ENCODE measurements around the gene SCN7A.

The SCN7A gene

DNA sequence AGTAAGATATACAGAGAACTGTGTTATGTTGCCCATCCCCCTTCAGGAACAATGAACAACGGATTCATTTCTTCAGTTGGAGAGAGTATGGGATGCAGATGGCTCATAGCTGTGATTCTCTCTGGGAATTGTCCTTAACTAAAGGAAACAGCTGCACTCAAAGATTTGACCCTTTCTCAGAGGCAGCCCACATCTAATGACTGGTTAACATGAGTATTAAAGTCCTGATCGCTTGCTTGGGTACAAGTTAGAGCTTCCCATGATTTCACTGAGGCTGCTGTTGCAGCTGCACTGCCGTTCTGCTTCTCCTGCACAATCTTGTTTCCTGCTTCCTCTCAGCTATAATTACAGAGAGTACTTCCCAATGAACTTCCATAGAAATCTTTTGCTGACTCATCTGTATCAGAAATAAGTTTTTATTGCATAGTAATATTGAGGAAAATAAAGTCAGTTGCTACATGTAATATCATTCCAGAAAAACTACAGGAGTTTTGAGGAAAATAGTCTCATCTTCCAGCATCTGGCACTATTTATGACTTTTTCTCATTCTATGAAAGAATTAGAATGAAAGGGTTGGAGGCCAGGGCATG lies 105.5 kb downstream of the SCN7A start:
- no peak for DNase-seq (ENCODE audit: extremely low spot score)
- CTCF ChIA-PET = interaction anchor here (1.4 kb wide), 1 partner anchor 15 kb away, joined by 5 read pairs; no protein-coding TSS in a partner anchor

DNA sequence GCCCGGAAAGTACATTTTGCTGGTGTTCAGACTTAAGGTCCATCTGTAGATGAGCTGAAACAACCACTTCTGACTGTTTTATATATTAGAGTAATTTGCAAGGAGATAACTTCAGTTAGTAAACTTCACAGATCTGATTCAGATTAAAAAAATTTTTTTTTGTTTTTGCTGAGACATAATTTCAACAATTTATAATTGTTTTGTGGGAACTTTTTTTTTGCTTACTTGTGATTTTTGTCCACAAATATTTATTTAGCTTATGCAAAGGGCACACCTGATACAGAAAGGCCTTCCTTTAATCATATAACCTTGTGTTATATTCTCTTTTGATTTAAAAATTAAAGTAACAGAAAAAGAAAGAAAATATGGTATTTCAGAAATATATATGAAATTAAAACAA lies 108.7 kb downstream of the SCN7A start:
- TF ChIP-seq, protein P1, sequence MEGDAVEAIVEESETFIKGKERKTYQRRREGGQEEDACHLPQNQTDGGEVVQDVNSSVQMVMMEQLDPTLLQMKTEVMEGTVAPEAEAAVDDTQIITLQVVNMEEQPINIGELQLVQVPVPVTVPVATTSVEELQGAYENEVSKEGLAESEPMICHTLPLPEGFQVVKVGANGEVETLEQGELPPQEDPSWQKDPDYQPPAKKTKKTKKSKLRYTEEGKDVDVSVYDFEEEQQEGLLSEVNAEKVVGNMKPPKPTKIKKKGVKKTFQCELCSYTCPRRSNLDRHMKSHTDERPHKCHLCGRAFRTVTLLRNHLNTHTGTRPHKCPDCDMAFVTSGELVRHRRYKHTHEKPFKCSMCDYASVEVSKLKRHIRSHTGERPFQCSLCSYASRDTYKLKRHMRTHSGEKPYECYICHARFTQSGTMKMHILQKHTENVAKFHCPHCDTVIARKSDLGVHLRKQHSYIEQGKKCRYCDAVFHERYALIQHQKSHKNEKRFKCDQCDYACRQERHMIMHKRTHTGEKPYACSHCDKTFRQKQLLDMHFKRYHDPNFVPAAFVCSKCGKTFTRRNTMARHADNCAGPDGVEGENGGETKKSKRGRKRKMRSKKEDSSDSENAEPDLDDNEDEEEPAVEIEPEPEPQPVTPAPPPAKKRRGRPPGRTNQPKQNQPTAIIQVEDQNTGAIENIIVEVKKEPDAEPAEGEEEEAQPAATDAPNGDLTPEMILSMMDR (IDR thresholded peaks at IDR 0.05; ENCODE audit: control extremely low read depth, extremely low read depth, low read depth, missing control alignments) = no peak
- DNase-seq (ENCODE audit: extremely low spot score) = no peak
- POLR2A ChIA-PET = no interaction called here
- CTCF ChIA-PET = interaction anchor here (0.7 to 2.3 kb wide), 6 partner anchors 9 to 1734 kb away, joined by 3 to 7 read pairs (median 3); no protein-coding TSS in a partner anchor

More for the DNA sequence above, 105.5 kb downstream of the SCN7A start:
- POLR2A ChIA-PET = no interaction called here
- TF ChIP-seq, protein P1 (IDR thresholded peaks at IDR 0.05; ENCODE audit: control extremely low read depth, extremely low read depth, low read depth, missing control alignments) = no peak

DNA sequence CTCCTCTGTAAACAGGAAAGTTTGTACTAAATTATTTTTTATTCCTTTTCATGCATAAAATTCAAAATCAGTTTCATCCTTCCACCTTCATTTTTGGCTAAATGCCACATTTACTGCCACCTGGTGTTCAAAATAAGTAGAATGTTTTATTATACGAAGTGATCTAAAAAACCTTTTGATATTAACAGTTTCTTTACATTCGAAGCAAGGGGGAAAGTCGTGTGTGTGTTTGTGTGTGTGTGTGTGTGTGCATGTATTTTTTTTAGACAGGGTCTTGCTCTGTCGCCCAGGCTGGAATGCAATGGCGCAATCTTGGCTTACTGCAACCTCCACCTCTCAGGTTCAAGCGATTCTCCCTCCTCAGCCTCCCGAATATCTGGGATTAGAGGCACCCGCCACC lies 109.3 kb downstream of the SCN7A start:
- CTCF ChIA-PET = interaction anchor here (1.0 to 2.3 kb wide), 4 partner anchors 10 to 1734 kb away, joined by 3 to 7 read pairs (median 3); no protein-coding TSS in a partner anchor
- TF ChIP-seq, protein P1 (IDR thresholded peaks at IDR 0.05; ENCODE audit: control extremely low read depth, extremely low read depth, low read depth, missing control alignments) = no peak
- no peak for DNase-seq (ENCODE audit: extremely low spot score)
- POLR2A ChIA-PET = no interaction called here

DNA sequence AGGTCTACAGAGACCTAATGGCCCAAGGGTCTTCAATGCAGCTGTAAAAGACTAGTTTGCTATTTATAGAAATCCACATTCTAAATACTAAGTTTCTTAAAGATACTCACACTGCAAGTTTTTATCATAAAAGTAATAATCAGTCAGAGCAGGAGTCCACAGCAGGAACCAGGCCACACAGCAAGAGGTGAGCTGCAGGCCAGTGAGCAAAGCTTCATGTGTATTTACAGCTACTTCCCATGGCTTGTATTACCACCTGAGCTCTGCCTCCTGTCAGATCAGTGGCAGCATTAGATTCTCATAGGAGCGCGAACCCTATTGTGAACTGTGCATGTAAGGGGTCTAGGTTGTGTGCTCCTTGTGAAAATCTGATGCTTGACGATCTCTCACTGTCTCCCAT lies 111.6 kb downstream of the SCN7A start:
- ChIA-PET CTCF (interaction anchor here (1.4 kb wide), 1 partner anchor 13 kb away, joined by 3 read pairs; no protein-coding TSS in a partner anchor), POLR2A (no interaction called here)
- no peak for DNase-seq (ENCODE audit: extremely low spot score)
- TF ChIP-seq, protein P1 (IDR thresholded peaks at IDR 0.05; ENCODE audit: control extremely low read depth, extremely low read depth, low read depth, missing control alignments) = no peak

DNA sequence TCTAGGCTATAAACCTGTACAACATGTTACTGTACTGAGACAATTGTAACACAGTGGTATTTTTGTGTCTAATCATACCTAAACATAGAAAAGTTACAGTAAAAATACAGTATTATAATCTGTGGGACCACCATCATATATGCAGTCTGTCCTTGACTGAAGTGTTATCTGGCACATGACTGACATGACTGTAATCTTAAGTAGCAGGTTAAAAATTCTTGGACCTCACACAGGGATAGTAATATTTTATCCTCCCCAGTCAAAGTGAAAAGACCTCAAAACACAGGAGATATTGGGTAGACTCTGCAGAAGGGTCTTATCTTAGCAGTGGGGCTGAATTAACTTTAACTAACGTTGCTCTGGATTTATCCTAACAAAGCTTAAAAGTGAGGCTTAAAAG lies 113.4 kb downstream of the SCN7A start:
- no peak for DNase-seq (ENCODE audit: extremely low spot score)
- ChIA-PET POLR2A (no interaction called here), CTCF (no interaction called here)
- TF ChIP-seq, protein P1 (IDR thresholded peaks at IDR 0.05; ENCODE audit: control extremely low read depth, extremely low read depth, low read depth, missing control alignments) = no peak

DNA sequence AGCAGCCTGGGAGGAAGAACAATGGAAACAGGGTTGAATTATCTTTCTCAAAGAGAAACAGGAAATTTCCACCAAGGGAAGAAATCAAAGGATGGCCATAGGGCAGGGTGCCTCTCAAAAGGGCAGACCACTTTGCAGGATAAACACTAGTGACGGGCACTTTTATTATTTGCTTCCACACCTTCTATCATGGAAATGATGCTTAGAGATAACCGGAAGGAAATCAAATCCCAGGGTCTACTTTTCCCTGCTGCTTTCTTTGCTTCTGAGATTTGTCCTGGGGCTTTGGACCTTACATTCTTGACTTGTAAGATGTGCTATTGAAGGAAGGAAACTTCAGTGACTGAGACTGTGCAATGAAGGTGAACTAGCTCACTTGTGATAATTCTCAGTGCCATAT lies 117.2 kb downstream of the SCN7A start:
- no peak for DNase-seq (ENCODE audit: extremely low spot score)
- ChIA-PET POLR2A (no interaction called here), CTCF (no interaction called here)
- TF ChIP-seq, protein P1 (IDR thresholded peaks at IDR 0.05; ENCODE audit: control extremely low read depth, extremely low read depth, low read depth, missing control alignments) = no peak

All from GM10248 (cell line).